ENCODE data around the gene CCDC192.

Gene CCDC192

DNA sequence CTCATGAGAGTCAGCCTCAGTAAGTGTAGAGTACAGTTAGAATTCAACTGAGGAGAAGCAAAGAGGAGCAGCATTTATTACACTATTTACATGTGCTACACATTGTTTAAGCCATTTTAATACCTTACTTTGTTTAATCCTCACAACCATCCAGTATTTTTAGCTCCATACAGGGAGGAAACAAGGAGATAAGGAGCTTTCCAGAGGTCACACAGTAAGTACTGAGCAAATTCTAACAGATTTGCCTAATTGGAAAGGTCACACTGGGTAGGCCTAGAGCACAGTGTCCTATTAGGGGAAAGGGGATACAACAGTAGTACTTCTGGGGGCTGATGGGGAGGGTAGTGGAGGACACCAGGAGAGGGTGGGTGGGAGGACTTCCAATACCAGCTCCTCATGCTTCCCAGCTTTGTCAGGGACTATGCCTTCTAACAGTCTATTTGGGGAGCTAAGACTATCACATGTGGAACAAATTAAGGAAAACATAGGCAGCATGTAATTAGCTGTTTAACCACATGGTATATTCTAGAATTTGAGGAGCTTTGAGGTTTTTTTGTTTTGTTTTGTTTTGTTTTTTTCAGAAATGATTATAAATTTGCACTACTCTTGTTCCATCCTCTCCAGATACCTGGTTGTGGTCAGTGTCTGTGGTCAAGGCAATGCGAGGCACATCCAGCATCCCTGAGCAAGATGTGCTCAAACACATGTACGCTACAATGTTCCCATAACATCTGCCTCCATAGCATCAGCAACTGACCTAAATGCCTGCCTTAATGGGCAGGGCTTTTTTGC is 284.4 kb downstream of the CCDC192 start:
- no peak for DNase-seq

DNA sequence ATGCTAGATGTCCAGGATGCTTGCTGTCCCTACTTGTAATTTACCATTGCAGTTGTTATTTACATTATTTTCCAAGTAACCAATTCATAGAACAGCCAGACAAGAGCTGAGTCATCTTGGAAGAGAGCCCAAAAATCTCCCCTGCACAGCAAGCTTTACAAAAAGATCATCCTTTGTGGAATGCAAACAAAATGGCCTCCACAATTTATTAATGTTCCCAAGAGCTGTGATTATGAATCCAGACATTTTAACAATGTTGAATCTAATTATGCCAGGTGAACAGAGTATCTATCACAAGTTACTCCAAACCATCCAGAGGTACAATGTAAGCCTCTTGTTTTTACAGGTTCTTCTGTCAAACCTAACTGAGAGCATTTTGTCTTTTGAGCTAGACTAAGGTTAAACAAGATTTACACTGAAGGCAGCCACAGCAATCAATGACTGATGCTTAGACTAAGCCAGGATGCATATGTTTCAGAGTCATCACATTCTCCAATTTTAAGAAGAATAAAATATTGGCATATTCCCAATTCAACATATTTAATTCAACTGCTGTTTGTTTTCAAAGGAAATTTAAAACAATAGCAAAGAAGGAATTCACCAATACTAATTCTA is 285.1 kb downstream of the CCDC192 start:
- DNase-seq, result no peak
